H1 (cell line): Measurements from ENCODE around the gene DDX42. TPM values are rescaled to one million over a fixed set of nuclear protein-coding genes. Genes with fewer than 3 reads are reported as not detected.

Source experiments
- CTCF ChIA-PET: fragments of 300-600 bp; sonication (Branson Sonifier 250); formaldehyde crosslinking; loops from one replicate; lab custom pipeline; 2021; ENCODE audit not compliant: partially characterized antibody; lab: Charles Lee
- POLR2A ChIA-PET: fragments of 300-600 bp; sonication (Branson Sonifier 250); formaldehyde crosslinking; loops from one replicate; lab custom pipeline; 2021; ENCODE audit warnings: inconsistent platforms; ENCODE audit not compliant: partially characterized antibody; lab: Charles Lee
- DNase-seq, 2 experiments: peaks; one replicate each; pipeline versions ENCODE4 v3.0.0 to v3.0.0-alpha.2; 2010 to 2022; ENCODE audit warnings: low spot score in 2 of 2, low read depth in 1 of 2, mixed read lengths in 1 of 2
- FAIRE-seq: peaks from 2 replicates; lab custom pipeline; 2011; peaks lifted over from hg19 to GRCh38; lab: Jason Lieb, UNC
- H2AFZ ChIP-seq: 2 replicates; pipeline ENCODE4 v1.8.1; 2012; ENCODE audit warnings: low read length, inconsistent platforms
- H2AK5ac ChIP-seq: 2 replicates; pipeline ENCODE4 v1.6.1; 2013; ENCODE audit warnings: low read depth, low read length
- H2BK120ac ChIP-seq: replicated peaks from 2 replicates; pipeline ENCODE3; 2013; ENCODE audit warnings: low read depth, low read length, inconsistent platforms
- H2BK12ac ChIP-seq: 2 replicates; pipeline ENCODE4 v1.6.1; 2013; ENCODE audit warnings: low read depth, low read length
- H2BK15ac ChIP-seq: 2 replicates; pipeline ENCODE4 v1.6.1; 2013; ENCODE audit warnings: low read length
- H2BK20ac ChIP-seq: 2 replicates; pipeline ENCODE4 v1.6.1; 2013; ENCODE audit warnings: low read length
- H2BK5ac ChIP-seq: 2 replicates; pipeline ENCODE4 v1.6.1; 2013; ENCODE audit warnings: low read depth, low read length
- H3K14ac ChIP-seq: 2 replicates; pipeline ENCODE4 v1.6.1; 2013; ENCODE audit warnings: inconsistent platforms; ENCODE audit not compliant: insufficient read length
- H3K18ac ChIP-seq: 2 replicates; pipeline ENCODE4 v1.6.1; 2013; ENCODE audit warnings: low read length; ENCODE audit errors: extremely low read depth
- H3K23ac ChIP-seq: 2 replicates; pipeline ENCODE4 v1.6.1; 2013; ENCODE audit warnings: inconsistent platforms; ENCODE audit not compliant: insufficient read length
- H3K23me2 ChIP-seq: 2 replicates; pipeline ENCODE4 v1.6.1; 2013; ENCODE audit warnings: low read depth, low read length
- H3K27ac ChIP-seq: 2 replicates; pipeline ENCODE4 v1.6.1; 2011; ENCODE audit warnings: low read depth, low read length, inconsistent platforms
- H3K27me3 ChIP-seq, 4 experiments: replicated peaks in 1 of 4; 1 replicate in 1 of 4; 2 replicates in 3 of 4; pipeline versions ENCODE4 v1.6.1 to v1.8.1; 2011 to 2013; ENCODE audit warnings: low read length in 3 of 4, mild to moderate bottlenecking in 3 of 4, inconsistent platforms in 2 of 4, mixed read lengths in 2 of 4, moderate library complexity in 1 of 4; ENCODE audit not compliant: control insufficient read depth in 3 of 4, insufficient read depth in 3 of 4; ENCODE audit errors: extremely low read depth in 1 of 4
- H3K36me3 ChIP-seq, 4 experiments: 2 replicates each; pipeline versions ENCODE4 v1.6.1 to v1.8.1; 2011 to 2013; ENCODE audit warnings: mild to moderate bottlenecking in 4 of 4, low read length in 3 of 4, moderate library complexity in 2 of 4, control low read depth in 1 of 4, inconsistent platforms in 1 of 4; ENCODE audit not compliant: insufficient read depth in 4 of 4, control insufficient read depth in 2 of 4
- H3K4ac ChIP-seq: replicated peaks from 2 replicates; pipeline ENCODE3; 2013; ENCODE audit warnings: low read length, low read depth, mixed read lengths, inconsistent platforms; ENCODE audit not compliant: insufficient read length
- H3K4me1 ChIP-seq, 4 experiments: replicated peaks in 1 of 4; 1 replicate in 1 of 4; 2 replicates in 3 of 4; pipeline versions ENCODE4 v1.6.1 to v1.8.1; 2011 to 2013; ENCODE audit warnings: low read length in 3 of 4, inconsistent platforms in 2 of 4, mixed read lengths in 1 of 4; ENCODE audit not compliant: insufficient read depth in 4 of 4, control insufficient read depth in 3 of 4
- H3K4me2 ChIP-seq, 2 experiments: 2 replicates each; pipeline versions ENCODE4 v1.6.1 to v1.8.1; 2011 to 2013; ENCODE audit warnings: low read depth in 2 of 2, low read length in 2 of 2, control low read depth in 1 of 2, inconsistent platforms in 1 of 2, mild to moderate bottlenecking in 1 of 2; ENCODE audit not compliant: insufficient read depth in 1 of 2
- H3K4me3 ChIP-seq, 4 experiments: fragments of 200-600, 300-600 bp in 1 of 4; sonication (generic), shearing (Covaris generic), sonication (Bioruptor Twin) in 1 of 4; 2 replicates each; pipeline versions ENCODE4 v1.5.1 to v1.8.1; 2011 to 2016; ENCODE audit warnings: low read length in 4 of 4, low read depth in 3 of 4, control low read depth in 2 of 4, inconsistent platforms in 2 of 4, mild to moderate bottlenecking in 2 of 4, mixed read lengths in 1 of 4, moderate library complexity in 1 of 4; ENCODE audit not compliant: insufficient read depth in 2 of 4; ENCODE audit errors: extremely low read depth in 1 of 4
- H3K56ac ChIP-seq: replicated peaks from 2 replicates; pipeline ENCODE3; 2013; ENCODE audit warnings: low read depth, mild to moderate bottlenecking, mixed read lengths, low read length, inconsistent platforms; ENCODE audit not compliant: insufficient read length
- H3K79me1 ChIP-seq: 2 replicates; pipeline ENCODE4 v1.6.1; 2013; ENCODE audit warnings: low read depth, low read length, control low read depth
- H3K79me2 ChIP-seq, 2 experiments: 2 replicates each; pipeline versions ENCODE4 v1.6.1 to v1.8.1; 2012 to 2013; ENCODE audit warnings: low read length in 2 of 2, mild to moderate bottlenecking in 2 of 2, inconsistent platforms in 1 of 2; ENCODE audit not compliant: insufficient read depth in 2 of 2, control insufficient read depth in 1 of 2
- H3K9ac ChIP-seq, 4 experiments: replicated peaks in 1 of 4; 1 replicate in 1 of 4; 2 replicates in 3 of 4; pipeline versions ENCODE4 v1.6.1 to v1.8.1; 2011 to 2013; ENCODE audit warnings: low read depth in 3 of 4, low read length in 3 of 4, control low read depth in 2 of 4, mild to moderate bottlenecking in 2 of 4, moderate library complexity in 2 of 4, inconsistent platforms in 1 of 4; ENCODE audit errors: extremely low read depth in 1 of 4
- H3K9me3 ChIP-seq, 2 experiments: 2 replicates each; pipeline versions ENCODE4 v1.6.1 to v1.8.1; 2012 to 2013; ENCODE audit warnings: mild to moderate bottlenecking in 2 of 2, moderate library complexity in 2 of 2, control low read depth in 1 of 2, inconsistent platforms in 1 of 2, low read depth in 1 of 2, low read length in 1 of 2, mixed read lengths in 1 of 2; ENCODE audit not compliant: insufficient read depth in 2 of 2
- H4K20me1 ChIP-seq, 2 experiments: replicated peaks in 1 of 2; 2 replicates each; pipeline versions ENCODE3 to v1.8.1; 2011 to 2013; ENCODE audit warnings: inconsistent platforms in 2 of 2, low read length in 2 of 2, mild to moderate bottlenecking in 1 of 2; ENCODE audit not compliant: insufficient read depth in 2 of 2, control insufficient read depth in 1 of 2
- H4K5ac ChIP-seq: 2 replicates; pipeline ENCODE4 v1.6.1; 2013; ENCODE audit warnings: low read length, low read depth, mixed read lengths, inconsistent platforms; ENCODE audit not compliant: insufficient read length
- H4K8ac ChIP-seq: 2 replicates; pipeline ENCODE4 v1.8.0; 2013; ENCODE audit warnings: mild to moderate bottlenecking, moderate library complexity, low read length, inconsistent platforms; ENCODE audit not compliant: insufficient read depth; ENCODE audit errors: extremely low read depth
- H4K91ac ChIP-seq: replicated peaks from 2 replicates; pipeline ENCODE3; 2013; ENCODE audit warnings: low read length, mixed read lengths, inconsistent platforms; ENCODE audit not compliant: insufficient read length
- BACH1 ChIP-seq: IDR thresholded peaks from 2 replicates; pipeline ENCODE4 v1.6.1; 2012; ENCODE audit warnings: low read length, improper control_type of control experiment
- CBX8 ChIP-seq: fragments of 300-800, 300-1000 bp; sonication (generic); IDR thresholded peaks from 2 replicates; pipeline ENCODE4 v1.7.1; 2016; ENCODE audit warnings: low read depth, low read length, borderline replicate concordance
- CEBPB ChIP-seq: IDR thresholded peaks from 2 replicates; pipeline ENCODE4 v1.6.1; 2012; ENCODE audit warnings: low read depth, low read length
- CREB1 ChIP-seq: IDR thresholded peaks from 2 replicates; pipeline ENCODE4 v1.6.1; 2012; ENCODE audit warnings: inconsistent platforms
- JUND ChIP-seq: IDR thresholded peaks from 2 replicates; pipeline ENCODE4 v1.6.1; 2011; ENCODE audit warnings: mild to moderate bottlenecking, improper control_type of control experiment, low read length
- RXRA ChIP-seq: IDR thresholded peaks from 2 replicates; pipeline ENCODE4 v1.6.1; 2011; ENCODE audit warnings: low read depth, mild to moderate bottlenecking, low read length, moderate library complexity; ENCODE audit not compliant: insufficient read depth
- SAP30 ChIP-seq: fragments of 300-600 bp; sonication (generic); IDR thresholded peaks from 2 replicates; pipeline ENCODE4 v1.7.1; 2012; ENCODE audit warnings: low read length, moderate library complexity, mild to moderate bottlenecking, inconsistent platforms; ENCODE audit not compliant: insufficient read depth, insufficient replicate concordance
- SRF ChIP-seq: IDR thresholded peaks from 2 replicates; pipeline ENCODE4 v1.6.1; 2011; ENCODE audit warnings: mild to moderate bottlenecking, low read depth, low read length, moderate library complexity
- SUZ12 ChIP-seq: fragments of 200-600 bp; sonication (generic); IDR thresholded peaks from 2 replicates; pipeline ENCODE4 v1.6.1; 2012; ENCODE audit warnings: mild to moderate bottlenecking, inconsistent platforms, low read length, moderate library complexity, mixed read lengths
- WGBS, 2 experiments: shearing (Covaris generic) in 1 of 2; methylation state at CpG; one replicate each; pipeline versions ENCODE4 v1.1.6 to v1.1.7; 2013 to 2015; ENCODE audit warnings: low lambda C conversion rate in 2 of 2, mixed read lengths in 2 of 2, inconsistent platforms in 1 of 2, low coverage in 1 of 2, missing lambda C conversion rate in 1 of 2; ENCODE audit not compliant: insufficient replicate concordance in 2 of 2, insufficient coverage in 1 of 2, insufficient read length in 1 of 2; ENCODE audit errors: extremely low coverage in 1 of 2, missing lambda C conversion rate in 1 of 2; 5-methylcytosine and 5-hydroxymethylcytosine counted together
- polyA plus RNA-seq, 7 experiments: library from polyadenylated mRNA; depleted of rRNA in 3 of 7; stranded (reverse) in 5 of 7; unstranded in 2 of 7; fragments of >200 nt in 5 of 7; fragments of 200-250 nt in 2 of 7; gene quantifications; 1 replicate in 5 of 7; 2 replicates in 1 of 7; 4 replicates in 1 of 7; pipeline versions ENCODE4 v1.2.1 to v1.2.3, GENCODE V29; 2011 to 2013; ENCODE audit warnings: missing spikeins in 2 of 7, mixed read lengths in 2 of 7
- total RNA-seq: library from RNA; stranded (reverse); fragmentation: NEBNext Ultra II Directional; extraction: Animal tissue kit (Norgen Biotek cat#: 25700); gene quantifications from 2 replicates; pipeline ENCODE4 v1.2.1, GENCODE V29; 2021

The DDX42 gene
- total and polyA plus RNA-seq, 2 of the 8 experiments (the other 6 are each of a cell fraction or from before 2014, with no cell fraction given) = 40.6 to 114 TPM

- peak within 1 kb of the TSS; percentile 38 for H4K5ac ChIP-seq
- H3K79me2 ChIP-seq = peaks cover 11 to 32% of the 10 kb centered on the region in 2 experiments
- H3K27ac ChIP-seq = peak within 1 kb of the TSS; percentile 65; the same call in 1 of the 2 replicates
- CTCF ChIA-PET = interaction anchor here (0.9 to 6.9 kb wide), 2 partner anchors 12 to 15 kb away, joined by 3 to 77 read pairs; no protein-coding TSS in a partner anchor
- no peaks in the 10 kb centered on the region for H3K36me3 ChIP-seq
- H3K79me1 ChIP-seq = peaks cover 15% of the 10 kb centered on the region
- H3K14ac ChIP-seq = no peak within 1 kb of the TSS
- H3K23ac ChIP-seq = no peak within 1 kb of the TSS
- peak within 1 kb of the TSS; percentile 8 for H3K4ac ChIP-seq
- peak within 1 kb of the TSS; percentile 14 for H4K91ac ChIP-seq
- POLR2A ChIA-PET = interaction anchor here (0.9 to 27.8 kb wide), 4 partner anchors 10 to 303 kb away, joined by 3 to 593 read pairs (median 8); partner anchors contain the start of genes CCDC47, DDX42, FTSJ3 and PSMC5
- H4K20me1 ChIP-seq = peaks cover 0 to 4% of the 10 kb centered on the region in 2 experiments
- H2BK5ac ChIP-seq = peak within 1 kb of the TSS; percentile 73; the same call in 1 of the 2 replicates
- no peak within 1 kb of the TSS for H2AK5ac ChIP-seq
- FAIRE-seq (no peak), DNase-seq (peak; percentile 97)
- peak within 1 kb of the TSS; percentile 54 for H4K8ac ChIP-seq
- no peaks in the 10 kb centered on the region for H3K9me3 ChIP-seq
- peaks cover 3 to 26% (median 24%) of the 10 kb centered on the region in 4 experiments for H3K4me1 ChIP-seq
- H3K18ac ChIP-seq = peak within 1 kb of the TSS; percentile 24
- peak within 1 kb of the TSS; percentile 93 for H3K4me2 ChIP-seq
- peaks cover 0 to 16% (median 10%) of the 10 kb centered on the region in 4 experiments; a peak in 6 of 7 replicates for H3K27me3 ChIP-seq
- H3K23me2 ChIP-seq = peaks cover 8% of the 10 kb centered on the region
- peak within 1 kb of the TSS; percentile 68 to 81 (median 73) for H3K9ac ChIP-seq
- no peak within 1 kb of the TSS for H2BK15ac ChIP-seq
- no peak within 1 kb of the TSS for H2BK120ac ChIP-seq
- H2AFZ ChIP-seq = peak within 1 kb of the TSS; percentile 43; the same call in 1 of the 2 replicates
- H3K4me3 ChIP-seq = peak within 1 kb of the TSS; percentile 76 to 97 (median 83)
- H3K56ac ChIP-seq = peak within 1 kb of the TSS; percentile 73
- H2BK20ac ChIP-seq = no peak within 1 kb of the TSS
- H2BK12ac ChIP-seq = peak within 1 kb of the TSS; percentile 68; the same call in 1 of the 2 replicates
- 2% methylated on average over 63 of the region's 92 CpGs; no CpG with 5 or more reads in 1 of the 2 experiments for WGBS, 2 experiments
- TF ChIP-seq CBX8 (no peak), JUND (peak; percentile 81), SUZ12 (no peak), BACH1 (peak; percentile 53), SRF (peak; percentile 51), SAP30 (no peak), CREB1 (peak; percentile 74), CEBPB (peak; percentile 57; the same call in 1 of the 2 replicates), RXRA (peak; percentile 93)
Observed at GRCh38 chr17:63842540-63843386, 68.8 kb downstream of the DDX42 start, which contains the start of gene SMARCD2. TSS of gene SMARCD2 (minus strand) at chr17:63842685. CDS start at chr17:63842674, 11 bp downstream.
